ENCODE data around the gene ADGRG1. TPM values are rescaled to one million over a fixed set of nuclear protein-coding genes. Genes with fewer than 3 reads are reported as not detected.

Gene ADGRG1
- total RNA-seq, 1 donor from 2014 or later: 4.8 TPM

- Mint-ChIP-seq H3K9me3 (ENCODE audit: unreplicated experiment) (no peaks in the 10 kb centered on the region), H3K36me3 (ENCODE audit: unreplicated experiment) (no peaks in the 10 kb centered on the region), H3K4me3 (ENCODE audit: unreplicated experiment) (no peak overlapping the region), H3K27me3 (ENCODE audit: unreplicated experiment) (peaks cover 5% of the 10 kb centered on the region), H3K27ac (ENCODE audit: unreplicated experiment) (no peak overlapping the region), H3K4me1 (ENCODE audit: unreplicated experiment) (no peaks in the 10 kb centered on the region)
- DNase-seq (ENCODE audit: extremely low spot score, unreplicated experiment): peak; percentile 60
- TF ChIP-seq CTCF (IDR thresholded peaks at IDR 0.05): no peak
Measured at GRCh38 chr16:57609541-57610401, 18.7 kb upstream of the ADGRG1 start.

- H3K9me3 Mint-ChIP-seq (ENCODE audit: unreplicated experiment): no peaks in the 10 kb centered on the region
Measured at GRCh38 chr16:57610611-57611010, 17.8 kb upstream of the ADGRG1 start.

GRCh38 chr16:57611181-57611580 is 17.2 kb upstream of the ADGRG1 start:
- Mint-ChIP-seq H3K4me1 (ENCODE audit: unreplicated experiment) (no peaks in the 10 kb centered on the region), H3K27ac (ENCODE audit: unreplicated experiment) (no peak overlapping the region), H3K4me3 (ENCODE audit: unreplicated experiment) (no peak overlapping the region), H3K27me3 (ENCODE audit: unreplicated experiment) (no peaks in the 10 kb centered on the region), H3K36me3 (ENCODE audit: unreplicated experiment) (no peaks in the 10 kb centered on the region), H3K9me3 (ENCODE audit: unreplicated experiment) (no peaks in the 10 kb centered on the region)
- DNase-seq (ENCODE audit: extremely low spot score, unreplicated experiment): no peak
- no peak for TF ChIP-seq CTCF (IDR thresholded peaks at IDR 0.05)

More at GRCh38 chr16:57610611-57611010, 17.8 kb upstream of the ADGRG1 start:
- no peaks in the 10 kb centered on the region for H3K27me3 Mint-ChIP-seq (ENCODE audit: unreplicated experiment)
- no peak overlapping the region for H3K4me3 Mint-ChIP-seq (ENCODE audit: unreplicated experiment)
- H3K4me1 Mint-ChIP-seq (ENCODE audit: unreplicated experiment): no peaks in the 10 kb centered on the region
- TF ChIP-seq CTCF (IDR thresholded peaks at IDR 0.05): no peak
- no peak overlapping the region for H3K27ac Mint-ChIP-seq (ENCODE audit: unreplicated experiment)
- DNase-seq (ENCODE audit: extremely low spot score, unreplicated experiment): peak; percentile 60
- H3K36me3 Mint-ChIP-seq (ENCODE audit: unreplicated experiment): no peaks in the 10 kb centered on the region

DNA sequence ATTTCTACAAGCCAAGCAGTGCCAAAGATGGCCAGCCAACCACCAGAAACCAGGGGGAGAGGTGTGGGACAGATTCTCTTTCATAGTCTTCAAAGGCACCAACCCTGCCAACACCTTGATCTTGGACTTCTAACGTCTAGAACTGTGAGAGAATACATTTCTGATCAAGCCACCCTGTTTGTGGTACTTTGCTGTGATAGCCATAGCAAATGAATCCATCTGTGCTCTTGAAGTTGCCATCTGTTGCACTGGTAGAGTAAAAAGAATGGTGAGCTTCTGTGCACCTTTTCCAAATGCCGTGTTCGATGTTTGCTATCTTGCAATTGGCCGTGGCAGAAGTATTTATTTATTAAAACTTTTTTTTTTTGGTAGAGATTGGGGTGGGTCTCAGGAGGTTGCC is 16.7 kb upstream of the ADGRG1 start:
- DNase-seq (ENCODE audit: extremely low spot score, unreplicated experiment): peak; percentile 30
- no peak for TF ChIP-seq CTCF (IDR thresholded peaks at IDR 0.05)
- H3K36me3 Mint-ChIP-seq (ENCODE audit: unreplicated experiment): no peaks in the 10 kb centered on the region
- H3K4me1 Mint-ChIP-seq (ENCODE audit: unreplicated experiment): no peaks in the 10 kb centered on the region
- no peak overlapping the region for H3K27ac Mint-ChIP-seq (ENCODE audit: unreplicated experiment)
- no peak overlapping the region for H3K4me3 Mint-ChIP-seq (ENCODE audit: unreplicated experiment)
- H3K27me3 Mint-ChIP-seq (ENCODE audit: unreplicated experiment): no peaks in the 10 kb centered on the region
- H3K9me3 Mint-ChIP-seq (ENCODE audit: unreplicated experiment): no peaks in the 10 kb centered on the region

DNA sequence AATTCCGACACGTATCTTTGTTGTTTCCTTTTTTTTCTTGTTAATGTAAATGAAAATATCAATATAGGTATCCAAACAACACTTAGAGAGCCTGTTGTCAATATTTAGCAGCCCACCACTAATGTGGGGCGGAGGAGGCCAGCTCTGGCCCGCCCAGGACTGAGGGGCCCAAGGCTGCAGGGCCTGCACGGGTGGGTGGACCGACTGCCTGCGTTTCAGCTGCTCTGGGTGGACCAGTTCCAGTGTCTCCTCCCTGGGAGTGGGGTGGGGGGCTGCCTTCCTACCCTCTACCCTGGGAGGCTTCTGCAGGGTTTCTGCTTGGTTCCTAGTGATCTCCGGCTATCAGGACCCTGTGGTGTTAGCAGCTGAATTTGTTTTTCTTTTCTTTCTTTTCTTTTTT is 15.9 kb upstream of the ADGRG1 start:
- Mint-ChIP-seq H3K4me1 (ENCODE audit: unreplicated experiment) (no peaks in the 10 kb centered on the region), H3K27ac (ENCODE audit: unreplicated experiment) (no peak overlapping the region), H3K4me3 (ENCODE audit: unreplicated experiment) (no peak overlapping the region), H3K9me3 (ENCODE audit: unreplicated experiment) (no peaks in the 10 kb centered on the region), H3K36me3 (ENCODE audit: unreplicated experiment) (no peaks in the 10 kb centered on the region), H3K27me3 (ENCODE audit: unreplicated experiment) (no peaks in the 10 kb centered on the region)
- peak; percentile 64 for DNase-seq (ENCODE audit: extremely low spot score, unreplicated experiment)
- no peak for TF ChIP-seq CTCF (IDR thresholded peaks at IDR 0.05)

Measured in osteocyte (in vitro differentiated cells).